ENCODE results near the gene ACSL4.

The ACSL4 gene

DNA sequence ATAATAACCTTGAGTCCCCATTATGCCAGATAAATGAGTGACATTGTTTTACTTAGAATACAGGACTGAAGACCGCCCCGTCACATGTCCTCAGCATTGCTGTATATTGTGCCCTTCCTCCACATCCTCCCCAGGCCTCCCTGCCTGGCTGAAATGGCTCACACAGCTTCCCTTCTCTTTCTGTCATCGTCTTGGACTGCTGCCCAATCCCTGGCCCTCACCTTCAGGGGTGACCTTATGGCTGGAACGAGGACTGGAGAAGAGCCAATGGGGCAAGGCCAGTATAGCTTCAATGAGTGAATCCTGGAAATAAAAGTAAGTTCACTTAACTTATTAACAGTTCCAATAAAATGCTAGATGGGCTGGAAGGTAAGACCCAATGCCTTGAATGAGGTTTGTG, 110.8 kb downstream of the ACSL4 start:
- POLR2A ChIA-PET = no interaction called here
- TF ChIP-seq L3MBTL2 (conservative IDR thresholded peaks at IDR 0.05) (no peak), SP1 (IDR thresholded peaks at IDR 0.05) (no peak), TARDBP (IDR thresholded peaks at IDR 0.05) (no peak), ELF4 (IDR thresholded peaks at IDR 0.05) (no peak), HDGF (IDR thresholded peaks at IDR 0.05; ENCODE audit: borderline replicate concordance) (no peak), SUZ12 (IDR thresholded peaks at IDR 0.05) (no peak), ZNF384 (IDR thresholded peaks at IDR 0.05) (no peak), LEF1 (IDR thresholded peaks at IDR 0.05; ENCODE audit: borderline replicate concordance) (no peak), CTBP1 (IDR thresholded peaks at IDR 0.05; ENCODE audit: borderline replicate concordance) (no peak), FOXA1 (IDR thresholded peaks at IDR 0.05) (no peak), ARNT (IDR thresholded peaks at IDR 0.05) (no peak), BHLHE40 (IDR thresholded peaks at IDR 0.05; ENCODE audit: borderline replicate concordance) (no peak), FOXM1 (IDR thresholded peaks at IDR 0.05; ENCODE audit: borderline replicate concordance) (no peak), FOXK2 (IDR thresholded peaks at IDR 0.05) (no peak), NFRKB (IDR thresholded peaks at IDR 0.05) (no peak)
- TF ChIP-seq, protein P1, sequence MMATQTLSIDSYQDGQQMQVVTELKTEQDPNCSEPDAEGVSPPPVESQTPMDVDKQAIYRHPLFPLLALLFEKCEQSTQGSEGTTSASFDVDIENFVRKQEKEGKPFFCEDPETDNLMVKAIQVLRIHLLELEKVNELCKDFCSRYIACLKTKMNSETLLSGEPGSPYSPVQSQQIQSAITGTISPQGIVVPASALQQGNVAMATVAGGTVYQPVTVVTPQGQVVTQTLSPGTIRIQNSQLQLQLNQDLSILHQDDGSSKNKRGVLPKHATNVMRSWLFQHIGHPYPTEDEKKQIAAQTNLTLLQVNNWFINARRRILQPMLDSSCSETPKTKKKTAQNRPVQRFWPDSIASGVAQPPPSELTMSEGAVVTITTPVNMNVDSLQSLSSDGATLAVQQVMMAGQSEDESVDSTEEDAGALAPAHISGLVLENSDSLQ (IDR thresholded peaks at IDR 0.05) = no peak
- DNase-seq (ENCODE audit: extremely low spot score) = no peak
- CTCF ChIA-PET = interaction anchor here (2.0 kb wide), 1 partner anchor 137 kb away, joined by 8 read pairs; no protein-coding TSS in a partner anchor

DNA sequence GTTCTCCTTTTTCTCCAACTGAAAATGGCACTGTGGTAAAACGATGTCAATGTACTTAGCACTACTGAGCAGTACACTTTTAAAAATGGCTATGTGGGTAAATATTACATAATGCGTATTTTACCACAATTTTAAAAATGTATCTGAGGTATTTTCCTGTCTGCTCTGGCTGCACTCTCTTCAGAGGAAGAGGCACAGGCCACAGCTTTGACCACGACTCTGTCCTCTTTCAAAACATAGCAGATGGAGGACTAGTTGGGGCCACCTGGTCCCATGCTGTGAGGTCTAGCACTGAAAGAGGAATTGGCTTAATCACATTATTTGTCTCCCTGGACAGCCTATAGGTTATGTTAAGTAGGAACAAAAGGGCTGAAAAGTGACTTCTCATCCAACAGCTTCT, 113.3 kb downstream of the ACSL4 start:
- TF ChIP-seq, protein P1 (IDR thresholded peaks at IDR 0.05) = no peak
- TF ChIP-seq ELF4 (IDR thresholded peaks at IDR 0.05) (no peak), L3MBTL2 (conservative IDR thresholded peaks at IDR 0.05) (no peak), BHLHE40 (IDR thresholded peaks at IDR 0.05; ENCODE audit: borderline replicate concordance) (no peak), SP1 (IDR thresholded peaks at IDR 0.05) (no peak), ARNT (IDR thresholded peaks at IDR 0.05) (no peak), SUZ12 (IDR thresholded peaks at IDR 0.05) (no peak), ZNF384 (IDR thresholded peaks at IDR 0.05) (no peak)
- ChIA-PET POLR2A (no interaction called here), CTCF (no interaction called here)
- DNase-seq (ENCODE audit: extremely low spot score) = no peak

DNA sequence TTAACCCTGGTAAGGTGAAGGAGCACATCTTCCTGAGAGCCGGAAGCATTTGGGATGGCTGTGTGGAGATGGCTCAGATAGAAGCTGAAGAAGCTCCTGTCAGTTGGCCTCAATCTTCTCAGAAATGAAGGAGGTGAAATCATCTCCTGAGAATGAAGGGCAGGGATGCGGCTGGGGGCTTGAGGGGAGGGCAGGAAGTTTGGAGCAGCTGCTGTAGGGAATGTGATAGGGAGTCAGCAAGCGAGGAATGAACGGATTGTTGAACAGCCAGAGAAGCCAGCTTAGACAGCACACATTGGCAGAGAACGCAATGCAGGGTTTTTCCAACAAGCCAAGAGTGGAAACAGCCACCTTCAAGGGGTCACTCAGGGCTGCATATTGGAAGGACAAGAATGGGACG, 118.1 kb downstream of the ACSL4 start:
- CTCF ChIA-PET = no interaction called here
- no peak for DNase-seq (ENCODE audit: extremely low spot score)
- POLR2A ChIA-PET = no interaction called here
- TF ChIP-seq TARDBP (IDR thresholded peaks at IDR 0.05) (no peak), CTBP1 (IDR thresholded peaks at IDR 0.05; ENCODE audit: borderline replicate concordance) (no peak), ELF4 (IDR thresholded peaks at IDR 0.05) (no peak), FOXM1 (IDR thresholded peaks at IDR 0.05; ENCODE audit: borderline replicate concordance) (no peak), L3MBTL2 (conservative IDR thresholded peaks at IDR 0.05) (no peak), ARNT (IDR thresholded peaks at IDR 0.05) (no peak), SUZ12 (IDR thresholded peaks at IDR 0.05) (no peak), FOXA1 (IDR thresholded peaks at IDR 0.05) (no peak), LEF1 (IDR thresholded peaks at IDR 0.05; ENCODE audit: borderline replicate concordance) (no peak), BHLHE40 (IDR thresholded peaks at IDR 0.05; ENCODE audit: borderline replicate concordance) (no peak), HDGF (IDR thresholded peaks at IDR 0.05; ENCODE audit: borderline replicate concordance) (no peak), NFRKB (IDR thresholded peaks at IDR 0.05) (no peak), SP1 (IDR thresholded peaks at IDR 0.05) (no peak)
- TF ChIP-seq, protein P1 (IDR thresholded peaks at IDR 0.05) = no peak

DNA sequence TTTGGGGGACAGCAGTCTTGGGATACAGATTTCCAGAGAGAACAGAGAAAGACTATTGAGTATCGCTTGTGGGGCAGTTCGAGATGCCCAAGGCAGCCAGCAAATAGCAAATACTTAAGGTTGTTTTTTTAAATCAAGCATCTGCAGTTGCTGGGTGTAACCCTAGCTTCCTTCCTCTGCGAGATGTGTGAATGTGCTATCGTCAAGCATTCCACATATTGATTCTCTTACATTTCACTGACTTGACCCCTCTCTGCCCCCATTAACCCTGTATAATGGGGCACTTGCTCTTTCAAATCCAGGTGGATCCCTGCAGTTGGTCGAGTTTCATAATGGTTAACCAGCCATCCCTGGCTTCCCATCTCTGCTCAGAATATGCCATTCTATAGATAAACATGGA, 131.6 kb downstream of the ACSL4 start:
- no peak for TF ChIP-seq ELF4 (IDR thresholded peaks at IDR 0.05)
- no peak for TF ChIP-seq CTBP1 (IDR thresholded peaks at IDR 0.05; ENCODE audit: borderline replicate concordance)
- TF ChIP-seq NFRKB (IDR thresholded peaks at IDR 0.05) = no peak
- no peak for TF ChIP-seq LEF1 (IDR thresholded peaks at IDR 0.05; ENCODE audit: borderline replicate concordance)
- TF ChIP-seq SP1 (IDR thresholded peaks at IDR 0.05) = no peak
- TF ChIP-seq ARNT (IDR thresholded peaks at IDR 0.05) = no peak
- TF ChIP-seq FOXK2 (IDR thresholded peaks at IDR 0.05) = no peak
- no peak for TF ChIP-seq BHLHE40 (IDR thresholded peaks at IDR 0.05; ENCODE audit: borderline replicate concordance)
- no peak for TF ChIP-seq TARDBP (IDR thresholded peaks at IDR 0.05)
- no peak for TF ChIP-seq ZNF384 (IDR thresholded peaks at IDR 0.05)
- TF ChIP-seq L3MBTL2 (conservative IDR thresholded peaks at IDR 0.05) = no peak
- no peak for DNase-seq (ENCODE audit: extremely low spot score)
- ChIA-PET POLR2A (no interaction called here), CTCF (interaction anchor here (1.1 kb wide), 1 partner anchor 289 kb away, joined by 3 read pairs; no protein-coding TSS in a partner anchor)

DNA sequence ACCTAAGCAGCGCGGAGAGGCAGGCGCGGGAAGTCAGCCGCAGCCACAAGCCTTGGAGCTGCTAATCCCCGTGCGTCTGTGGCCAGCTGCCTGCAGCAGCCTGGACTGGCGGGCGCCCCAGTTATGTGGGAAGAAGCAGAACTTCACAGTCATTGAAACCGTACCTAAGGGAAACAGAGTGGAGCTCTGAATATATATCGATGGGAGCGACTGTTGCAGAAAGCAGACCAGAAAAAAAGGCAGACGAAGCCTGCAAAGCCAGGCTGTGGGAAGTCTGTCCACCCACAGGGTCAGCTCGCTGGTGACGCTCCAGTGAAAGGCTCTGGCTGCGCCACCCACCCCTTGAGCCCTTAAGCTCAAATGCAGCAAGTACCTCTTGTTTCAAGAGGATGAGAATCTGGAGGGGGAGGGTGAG, 132.8 kb downstream of the ACSL4 start:
- no peak for DNase-seq (ENCODE audit: extremely low spot score)
- TF ChIP-seq, protein P1 (IDR thresholded peaks at IDR 0.05) = no peak
- TF ChIP-seq ZNF384 (IDR thresholded peaks at IDR 0.05) (no peak), BHLHE40 (IDR thresholded peaks at IDR 0.05; ENCODE audit: borderline replicate concordance) (no peak), ELF4 (IDR thresholded peaks at IDR 0.05) (no peak), CTBP1 (IDR thresholded peaks at IDR 0.05; ENCODE audit: borderline replicate concordance) (no peak), FOXK2 (IDR thresholded peaks at IDR 0.05) (no peak), TARDBP (IDR thresholded peaks at IDR 0.05) (no peak), NFRKB (IDR thresholded peaks at IDR 0.05) (no peak), SUZ12 (IDR thresholded peaks at IDR 0.05) (no peak), HDGF (IDR thresholded peaks at IDR 0.05; ENCODE audit: borderline replicate concordance) (no peak), FOXM1 (IDR thresholded peaks at IDR 0.05; ENCODE audit: borderline replicate concordance) (no peak), SP1 (IDR thresholded peaks at IDR 0.05) (no peak), FOXA1 (IDR thresholded peaks at IDR 0.05) (no peak), ARNT (IDR thresholded peaks at IDR 0.05) (no peak), L3MBTL2 (conservative IDR thresholded peaks at IDR 0.05) (no peak)
- POLR2A ChIA-PET = no interaction called here
- CTCF ChIA-PET = interaction anchor here (1.1 kb wide), 1 partner anchor 291 kb away, joined by 3 read pairs; no protein-coding TSS in a partner anchor
